H9 (cell line): ENCODE results near the gene MEMO1. TPM values are rescaled to one million over a fixed set of nuclear protein-coding genes. Genes with fewer than 3 reads are reported as not detected.

Experiments used
- DNase-seq: peaks from one replicate; pipeline ENCODE4 v3.0.0-alpha.2; 2017
- H2AFZ ChIP-seq: one replicate; pipeline ENCODE4 v1.6.1; 2013; ENCODE audit warnings: mild to moderate bottlenecking, low read length, control low read depth, moderate library complexity
- H2AK5ac ChIP-seq: 2 replicates; pipeline ENCODE4 v1.6.1; 2013; ENCODE audit warnings: low read length, control low read depth, mixed read lengths; ENCODE audit not compliant: insufficient read length
- H2BK120ac ChIP-seq: one replicate; pipeline ENCODE4 v1.6.1; 2013; ENCODE audit warnings: low read depth, mild to moderate bottlenecking, low read length, control low read depth, inconsistent platforms; ENCODE audit not compliant: poor library complexity, severe bottlenecking
- H2BK12ac ChIP-seq: 2 replicates; pipeline ENCODE4 v1.6.1; 2013; ENCODE audit warnings: low read length, control low read depth, mixed read lengths, low read depth; ENCODE audit not compliant: insufficient read length
- H2BK15ac ChIP-seq: 2 replicates; pipeline ENCODE4 v1.6.1; 2013; ENCODE audit warnings: low read depth, low read length, control low read depth
- H2BK20ac ChIP-seq: one replicate; pipeline ENCODE4 v1.6.1; 2013; ENCODE audit warnings: low read depth, mild to moderate bottlenecking, low read length, control low read depth, inconsistent platforms; ENCODE audit not compliant: poor library complexity, severe bottlenecking
- H2BK5ac ChIP-seq: 2 replicates; pipeline ENCODE4 v1.6.1; 2013; ENCODE audit warnings: low read length, control low read depth, mixed read lengths; ENCODE audit not compliant: insufficient read length
- H3K14ac ChIP-seq: 2 replicates; pipeline ENCODE4 v1.6.1; 2013; ENCODE audit warnings: low read length, control low read depth; ENCODE audit not compliant: insufficient read depth
- H3K18ac ChIP-seq: 2 replicates; pipeline ENCODE4 v1.6.1; 2013; ENCODE audit warnings: low read depth, mild to moderate bottlenecking, mixed read lengths, low read length, control low read depth; ENCODE audit not compliant: insufficient read length
- H3K23ac ChIP-seq: 2 replicates; pipeline ENCODE4 v1.6.1; 2013; ENCODE audit warnings: low read length, control low read depth, mixed read lengths, low read depth; ENCODE audit not compliant: insufficient read length
- H3K23me2 ChIP-seq: 2 replicates; pipeline ENCODE4 v1.6.1; 2013; ENCODE audit warnings: low read depth, mild to moderate bottlenecking, mixed read lengths, low read length, control low read depth; ENCODE audit not compliant: insufficient read length, poor library complexity, severe bottlenecking
- H3K27ac ChIP-seq: 2 replicates; pipeline ENCODE4 v1.5.1; 2013; ENCODE audit warnings: low read length, control low read depth, mixed read lengths, low read depth; ENCODE audit not compliant: insufficient read length
- H3K27me3 ChIP-seq: 2 replicates; pipeline ENCODE4 v1.6.1; 2013; ENCODE audit warnings: low read length, control low read depth, inconsistent platforms; ENCODE audit not compliant: insufficient read depth
- H3K4ac ChIP-seq: 2 replicates; pipeline ENCODE4 v1.6.1; 2013; ENCODE audit warnings: low read depth, mild to moderate bottlenecking, control low read depth, inconsistent platforms, low read length, moderate library complexity
- H3K4me1 ChIP-seq: 2 replicates; pipeline ENCODE4 v1.6.1; 2013; ENCODE audit warnings: low read length, control low read depth, inconsistent platforms; ENCODE audit not compliant: insufficient read depth
- H3K4me2 ChIP-seq: 2 replicates; pipeline ENCODE4 v1.6.1; 2013; ENCODE audit warnings: low read length, control low read depth, mixed read lengths; ENCODE audit not compliant: insufficient read length, insufficient read depth
- H3K56ac ChIP-seq: 2 replicates; pipeline ENCODE4 v1.6.1; 2013; ENCODE audit warnings: low read depth, mild to moderate bottlenecking, mixed read lengths, low read length, control low read depth; ENCODE audit not compliant: insufficient read length
- H3K79me1 ChIP-seq: 2 replicates; pipeline ENCODE4 v1.6.1; 2013; ENCODE audit warnings: low read depth, mild to moderate bottlenecking, moderate library complexity, low read length, control low read depth, inconsistent platforms; ENCODE audit not compliant: insufficient read depth, poor library complexity, severe bottlenecking
- H3K79me2 ChIP-seq: 2 replicates; pipeline ENCODE4 v1.6.1; 2013; ENCODE audit warnings: low read length, control low read depth, inconsistent platforms; ENCODE audit not compliant: insufficient read depth
- H3K9ac ChIP-seq: 2 replicates; pipeline ENCODE4 v1.6.1; 2013; ENCODE audit warnings: low read length, control low read depth, mixed read lengths; ENCODE audit not compliant: insufficient read length; ENCODE audit errors: extremely low read depth
- H3K9me3 ChIP-seq: one replicate; pipeline ENCODE4 v1.6.1; 2013; ENCODE audit warnings: low read depth, low read length, inconsistent platforms; ENCODE audit not compliant: control insufficient read depth
- H3T11ph ChIP-seq: one replicate; pipeline ENCODE4 v1.6.1; 2013; ENCODE audit warnings: mild to moderate bottlenecking, low read length, control low read depth, inconsistent platforms
- H4K20me1 ChIP-seq: one replicate; pipeline ENCODE4 v1.6.1; 2013; ENCODE audit not compliant: control insufficient read depth, insufficient read length, insufficient read depth
- H4K5ac ChIP-seq: 2 replicates; pipeline ENCODE4 v1.6.1; 2013; ENCODE audit warnings: low read depth, mild to moderate bottlenecking, mixed read lengths, low read length, control low read depth; ENCODE audit not compliant: insufficient read length
- H4K8ac ChIP-seq: replicated peaks from 2 replicates; pipeline ENCODE4 v1.6.1; 2013; ENCODE audit warnings: low read length, control low read depth, mixed read lengths, low read depth; ENCODE audit not compliant: insufficient read length
- H4K91ac ChIP-seq: 2 replicates; pipeline ENCODE4 v1.6.1; 2013; ENCODE audit warnings: low read depth, mild to moderate bottlenecking, moderate library complexity, mixed read lengths, low read length, control low read depth; ENCODE audit not compliant: insufficient read length
- H3K27ac Mint-ChIP-seq, 3 experiments: 2 replicates in 2 of 3; 3 replicates in 1 of 3; pipeline ENCODE4 v1.8.0; 2020 to 2021; ENCODE audit warnings: mixed read lengths in 3 of 3, mild to moderate bottlenecking in 1 of 3, moderate library complexity in 1 of 3
- H3K27me3 Mint-ChIP-seq: 2 replicates; pipeline ENCODE4 v1.8.0; 2021; ENCODE audit warnings: low read depth, mild to moderate bottlenecking, moderate library complexity, mixed read lengths
- H3K36me3 Mint-ChIP-seq, 3 experiments: 2 replicates in 2 of 3; 3 replicates in 1 of 3; pipeline ENCODE4 v1.8.0; 2020 to 2021; ENCODE audit warnings: low read depth in 3 of 3, mixed read lengths in 3 of 3; ENCODE audit not compliant: insufficient read depth in 1 of 3
- H3K4me1 Mint-ChIP-seq, 2 experiments: 2 replicates each; pipeline ENCODE4 v1.8.0; 2020; ENCODE audit warnings: mixed read lengths in 2 of 2
- H3K4me3 Mint-ChIP-seq, 2 experiments: 2 replicates in 1 of 2; 3 replicates in 1 of 2; pipeline ENCODE4 v1.8.0; 2020 to 2021; ENCODE audit warnings: mild to moderate bottlenecking in 2 of 2, mixed read lengths in 2 of 2, moderate library complexity in 1 of 2
- H3K9me3 Mint-ChIP-seq, 2 experiments: 2 replicates in 1 of 2; 3 replicates in 1 of 2; pipeline ENCODE4 v1.8.0; 2020; ENCODE audit warnings: mild to moderate bottlenecking in 2 of 2, mixed read lengths in 2 of 2, moderate library complexity in 1 of 2
- CTCF ChIP-seq: fragments of 200-600 bp; sonication (generic); conservative IDR thresholded peaks from 3 replicates; pipeline ENCODE4 v1.8.0; 2021; ENCODE audit warnings: antibody characterized with exemption, mild to moderate bottlenecking
- WGBS: extraction: QIAGEN DNeasy Blood & Tissue Kit; methylation state at CpG from one replicate; pipeline ENCODE4 v1.1.7; 2013; ENCODE audit warnings: missing lambda C conversion rate, low lambda C conversion rate, mixed read lengths; ENCODE audit not compliant: insufficient read length; ENCODE audit errors: extremely low coverage; 5-methylcytosine and 5-hydroxymethylcytosine counted together
- total RNA-seq: library from RNA; stranded (reverse); gene quantifications from 2 replicates; pipeline ENCODE4 v1.2.1, GENCODE V29; 2021

The MEMO1 gene
- total RNA-seq, 1 experiment from 2014 or later = 49.4 TPM

GRCh38 chr2:31958140-31958717 is 52.6 kb downstream of the MEMO1 start:
- H3K4ac ChIP-seq = no peak overlapping the region
- H4K20me1 ChIP-seq = no peaks in the 10 kb centered on the region
- H4K91ac ChIP-seq = no peak overlapping the region
- H3K27me3 ChIP-seq = no peaks in the 10 kb centered on the region
- H3K9ac ChIP-seq = no peak overlapping the region
- H2BK5ac ChIP-seq = no peak overlapping the region
- no peak overlapping the region for H4K5ac ChIP-seq
- Mint-ChIP-seq H3K36me3 (peaks cover 0 to 9% (median 4%) of the 10 kb centered on the region in 3 experiments; a peak in 3 of 7 replicates), H3K4me3 (no peak overlapping the region), H3K27me3 (no peaks in the 10 kb centered on the region), H3K4me1 (peaks cover 0 to 3% of the 10 kb centered on the region in 2 experiments; a peak in 1 of 4 replicates), H3K9me3 (no peaks in the 10 kb centered on the region), H3K27ac (peak overlapping the region in 1 of 3 experiments; percentile 42; a peak in 3 of 7 replicates)
- H2AK5ac ChIP-seq = no peak overlapping the region
- no peak for TF ChIP-seq CTCF
- no peak overlapping the region for H2BK20ac ChIP-seq
- peaks cover 4% of the 10 kb centered on the region; the same call in 1 of the 2 replicates for H3K79me2 ChIP-seq
- peaks cover 12% of the 10 kb centered on the region for H3K79me1 ChIP-seq
- no CpG with 5 or more reads among the region's 5 CpGs for WGBS
- no peak overlapping the region for H3K27ac ChIP-seq
- no peak overlapping the region for H2BK12ac ChIP-seq
- no peak overlapping the region for H2AFZ ChIP-seq
- H3K4me2 ChIP-seq = no peak overlapping the region
- no peak for DNase-seq
- H3K56ac ChIP-seq = no peak overlapping the region
- no peak overlapping the region for H3K18ac ChIP-seq
- no peak overlapping the region for H3T11ph ChIP-seq
- no peaks in the 10 kb centered on the region for H3K9me3 ChIP-seq
- H3K14ac ChIP-seq = no peak overlapping the region
- H3K4me1 ChIP-seq = no peaks in the 10 kb centered on the region
- no peaks in the 10 kb centered on the region for H3K23me2 ChIP-seq
- no peak overlapping the region for H3K23ac ChIP-seq
- no peak overlapping the region for H2BK15ac ChIP-seq
- no peak overlapping the region for H2BK120ac ChIP-seq
- no peak overlapping the region for H4K8ac ChIP-seq
